PC-3 (cell line): Measurements from ENCODE around the gene ADAMTS13.

Experiments
- EZH2 ChIP-seq: fragments of 300-600 bp; sonication (generic); IDR thresholded peaks from one replicate; pipeline ENCODE4 v1.6.1; 2017; ENCODE audit warnings: antibody characterized with exemption, mild to moderate bottlenecking, low read length; ENCODE audit not compliant: unreplicated experiment
- EZH2phosphoT487 ChIP-seq: fragments of 300-600 bp; sonication (generic); IDR thresholded peaks from 2 replicates; pipeline ENCODE4 v1.6.1; 2018; ENCODE audit warnings: mild to moderate bottlenecking, antibody characterized with exemption, low read length, borderline replicate concordance
- TF ChIP-seq, protein P1 (sequence below): fragments of 300-600 bp; sonication (generic); conservative IDR thresholded peaks from 2 replicates; pipeline ENCODE4 v1.5.1; 2017; ENCODE audit warnings: antibody characterized with exemption, low read depth, mild to moderate bottlenecking, low read length

DNA sequence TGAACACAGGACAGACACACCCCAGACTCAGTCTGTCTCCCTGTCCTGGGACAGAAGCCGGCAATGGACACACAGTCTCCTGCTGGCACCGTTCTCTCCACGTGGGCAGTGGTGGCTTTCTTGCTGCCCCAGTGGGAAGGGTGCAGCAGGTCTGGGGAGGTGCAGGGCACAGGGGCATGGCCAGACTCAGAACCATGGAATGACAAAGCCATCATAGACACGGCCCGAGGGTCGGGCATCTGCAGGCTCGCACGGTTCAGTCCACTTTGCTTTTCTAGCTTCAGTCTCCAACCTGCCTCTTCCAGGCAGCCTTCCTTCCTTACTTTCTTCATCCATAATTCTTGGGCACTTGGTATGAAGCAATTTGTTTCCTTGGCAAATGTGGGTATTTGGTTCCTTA, 85.9 kb downstream of the ADAMTS13 start:
- TF ChIP-seq, protein P1, sequence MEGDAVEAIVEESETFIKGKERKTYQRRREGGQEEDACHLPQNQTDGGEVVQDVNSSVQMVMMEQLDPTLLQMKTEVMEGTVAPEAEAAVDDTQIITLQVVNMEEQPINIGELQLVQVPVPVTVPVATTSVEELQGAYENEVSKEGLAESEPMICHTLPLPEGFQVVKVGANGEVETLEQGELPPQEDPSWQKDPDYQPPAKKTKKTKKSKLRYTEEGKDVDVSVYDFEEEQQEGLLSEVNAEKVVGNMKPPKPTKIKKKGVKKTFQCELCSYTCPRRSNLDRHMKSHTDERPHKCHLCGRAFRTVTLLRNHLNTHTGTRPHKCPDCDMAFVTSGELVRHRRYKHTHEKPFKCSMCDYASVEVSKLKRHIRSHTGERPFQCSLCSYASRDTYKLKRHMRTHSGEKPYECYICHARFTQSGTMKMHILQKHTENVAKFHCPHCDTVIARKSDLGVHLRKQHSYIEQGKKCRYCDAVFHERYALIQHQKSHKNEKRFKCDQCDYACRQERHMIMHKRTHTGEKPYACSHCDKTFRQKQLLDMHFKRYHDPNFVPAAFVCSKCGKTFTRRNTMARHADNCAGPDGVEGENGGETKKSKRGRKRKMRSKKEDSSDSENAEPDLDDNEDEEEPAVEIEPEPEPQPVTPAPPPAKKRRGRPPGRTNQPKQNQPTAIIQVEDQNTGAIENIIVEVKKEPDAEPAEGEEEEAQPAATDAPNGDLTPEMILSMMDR: no peak
- no peak for TF ChIP-seq EZH2phosphoT487
- no peak for TF ChIP-seq EZH2
